GM10266 (cell line): Measurements from ENCODE around the gene ZNF821.

Experiments used
- DNase-seq: peaks from one replicate; pipeline ENCODE4 v3.0.0; 2012; ENCODE audit errors: extremely low spot score
- CTCF ChIP-seq: IDR thresholded peaks from 2 replicates; pipeline ENCODE4 v1.5.1; 2012; ENCODE audit warnings: mild to moderate bottlenecking, low read depth; ENCODE audit not compliant: control insufficient read depth, insufficient read depth; ENCODE audit errors: missing control alignments

The ZNF821 gene

GRCh38 chr16:71893888-71894228 is 9.9 kb upstream of the ZNF821 start:
- DNase-seq: no peak
- no peak for TF ChIP-seq CTCF

GRCh38 chr16:71889147-71889546 is 5.2 kb upstream of the ZNF821 start:
- no peak for TF ChIP-seq CTCF

GRCh38 chr16:71885261-71885650 is 1.3 kb upstream of the ZNF821 start:
- no peak for DNase-seq
- no peak for TF ChIP-seq CTCF

More at GRCh38 chr16:71889147-71889546, 5.2 kb upstream of the ZNF821 start:
- DNase-seq: no peak

DNA sequence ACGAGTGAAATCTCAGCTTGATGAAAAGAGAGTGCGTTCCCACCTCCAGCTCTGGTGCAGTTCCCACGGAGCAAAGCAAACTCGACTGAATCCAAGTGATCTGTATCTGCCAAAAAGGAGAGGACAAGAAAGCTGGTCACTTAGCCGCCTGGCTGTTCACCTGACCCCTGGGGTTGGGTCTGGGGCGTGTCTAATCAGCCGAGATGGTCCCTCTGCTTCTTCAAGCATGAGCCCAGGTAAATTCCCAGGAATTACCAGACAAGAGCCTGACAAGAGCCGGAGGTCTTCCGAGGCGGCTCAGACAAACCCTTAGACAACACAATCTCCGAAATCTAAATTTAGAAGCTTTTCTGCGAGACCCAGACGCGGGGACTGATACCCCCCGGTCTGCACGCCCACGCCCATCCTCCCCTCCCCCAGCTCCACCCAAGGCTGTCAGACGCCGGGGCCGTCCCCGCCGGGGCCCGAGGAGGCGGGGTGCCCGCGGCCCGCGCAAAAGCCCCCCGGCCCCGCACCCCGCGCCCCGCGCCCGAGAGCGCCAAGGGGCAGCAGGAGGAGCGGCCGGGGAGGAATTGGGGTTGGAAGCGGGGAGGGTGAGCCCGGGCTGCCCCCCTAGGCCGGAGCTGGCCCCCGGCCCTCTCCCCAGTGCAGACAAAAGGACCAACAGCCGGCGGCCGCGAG is 674 bp downstream of the ZNF821 start:
- peak; percentile 46 for TF ChIP-seq CTCF
- DNase-seq: peak; percentile 73

DNA sequence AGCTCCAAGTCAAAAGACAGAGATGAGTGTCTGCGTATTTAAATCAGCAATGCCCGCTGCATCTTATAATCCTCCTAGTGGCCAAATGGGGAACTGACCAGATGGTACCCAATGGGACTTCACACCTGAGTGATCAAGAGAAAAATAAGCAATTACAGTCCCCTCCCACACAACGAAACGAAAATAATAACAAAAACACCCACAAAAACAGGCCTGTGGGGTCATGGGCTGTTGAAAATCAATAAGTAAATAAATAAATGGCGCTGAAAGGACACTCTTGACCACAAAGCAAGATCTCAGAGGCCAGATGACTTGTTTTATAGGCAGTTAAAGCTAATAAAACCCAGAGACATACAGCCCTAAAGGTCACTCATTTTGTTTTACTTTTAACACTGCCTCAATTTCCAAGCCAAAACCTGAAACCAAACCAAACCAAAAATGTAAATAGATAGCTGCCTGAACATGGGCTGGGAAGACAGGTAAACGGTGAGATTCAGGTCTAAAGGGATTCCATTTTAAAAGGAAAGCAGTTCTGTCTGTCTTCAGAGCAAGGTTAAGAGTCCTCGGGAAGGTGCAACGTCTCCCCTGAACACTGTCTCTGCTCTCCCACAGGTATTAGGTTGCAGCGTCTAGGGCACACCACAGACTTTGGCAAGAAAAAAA is 1.3 kb downstream of the ZNF821 start:
- DNase-seq: peak; percentile 84
- TF ChIP-seq CTCF: peak; percentile 86

GRCh38 chr16:71880176-71880575 is 3.8 kb downstream of the ZNF821 start:
- TF ChIP-seq CTCF: no peak
- DNase-seq: no peak

GRCh38 chr16:71878911-71879310 is 5.1 kb downstream of the ZNF821 start:
- no peak for DNase-seq
- no peak for TF ChIP-seq CTCF
